Pancreas (tissue), 10 donors: ENCODE results near the gene VPS18. TPM values are rescaled to one million over a fixed set of nuclear protein-coding genes. Genes with fewer than 3 reads are reported as not detected.

Experiments used
- ATAC-seq, 4 donors: fragments of 200-7000 bp; cut with Tn5 transposase; one replicate each; pipeline versions ENCODE4 v1.8.0 to v1.9.1; 2020; ENCODE audit warnings: mild to moderate bottlenecking in 4 of 4, moderate library complexity in 4 of 4
- DNase-seq, 6 donors: peaks; one replicate each; pipeline ENCODE4 v3.0.0-alpha.2; 2020
- FAIRE-seq: peaks from 2 replicates; lab custom pipeline; 2012; peaks lifted over from hg19 to GRCh38; lab: Jason Lieb, UNC
- H3K27ac ChIP-seq, 4 donors: fragments of 200-600 bp; sonication (generic); 1 replicate in 3 of 4; 2 replicates in 1 of 4; pipeline versions ENCODE4 v1.5.0 to v1.8.0; 2020
- H3K27me3 ChIP-seq, 4 donors: fragments of 200-600 bp; one replicate each; pipeline ENCODE4 v1.8.0; 2021
- H3K36me3 ChIP-seq, 3 donors: fragments of 200-600 bp; sonication (generic) in 1 of 3; one replicate each; pipeline versions ENCODE4 v1.5.0 to v1.8.0; 2020 to 2021
- H3K4me1 ChIP-seq, 3 donors: fragments of 200-600 bp; one replicate each; pipeline ENCODE4 v1.8.0; 2021
- H3K4me3 ChIP-seq, 4 donors: fragments of 200-600 bp; sonication (generic) in 2 of 4; one replicate each; pipeline versions ENCODE4 v1.5.0 to v1.8.0; 2020 to 2021
- H3K9me3 ChIP-seq, 4 donors: fragments of 200-600 bp; one replicate each; pipeline ENCODE4 v1.8.0; 2021
- WGBS, 2 donors: extraction: QIAGEN DNeasy Blood & Tissue Kit; methylation state at CpG; one replicate each; pipeline ENCODE4 v1.1.7; 2013; 5-methylcytosine and 5-hydroxymethylcytosine counted together
- intact Hi-C, 3 donors: fragments of 100-400 bp; cut with DNase I; formaldehyde crosslinking; loops; one replicate each; pipeline versions ENCODE4 v1.11.1 to v1.14.2; 2022
- polyA plus RNA-seq, 2 donors: library from polyadenylated mRNA; stranded (reverse); fragments of 200-250 nt; gene quantifications; one replicate each; pipeline ENCODE4 v1.2.3, GENCODE V29; 2013
- total RNA-seq, 6 donors: library from RNA; stranded (reverse); fragmentation: NEBNext Ultra II Directional in 4 of 6; extraction: Animal tissue kit (Norgen Biotek cat#: 25700) in 4 of 6; gene quantifications; one replicate each; pipeline versions ENCODE4 v1.2.1 to v1.2.4, GENCODE V29; 2021 to 2023
- TF ChIP-seq, protein P1 (sequence below), 4 donors: fragments of 200-600 bp; sonication (generic) in 3 of 4; IDR thresholded peaks; one replicate each; pipeline versions ENCODE4 v1.5.0 to v1.8.0; 2021; ENCODE audit warnings: antibody characterized with exemption in 4 of 4
- donor health status: healthy with polysubstance abuse.
- donor health status: DM: no; HTN: no; CAD: no; lungs with moderate emphysema.
- donor health status: DM: no; HTN: no; CAD: no.
- donor health status: control.
- donor health status: control.
- donor health status: Bipolar disorder and iron deficiency.
- donor health status: DM: yes; HTN: yes; CAD: no.
- donor health status: DM: no; HTN: no; CAD: no.
- donor health status: DM: no; HTN: no; CAD: no.
- donor health status: DM: yes; HTN: yes; CAD: no.

The VPS18 gene
- total and polyA plus RNA-seq, 8 donors: 4.4 to 12.5 (median 6.8) TPM

DNA sequence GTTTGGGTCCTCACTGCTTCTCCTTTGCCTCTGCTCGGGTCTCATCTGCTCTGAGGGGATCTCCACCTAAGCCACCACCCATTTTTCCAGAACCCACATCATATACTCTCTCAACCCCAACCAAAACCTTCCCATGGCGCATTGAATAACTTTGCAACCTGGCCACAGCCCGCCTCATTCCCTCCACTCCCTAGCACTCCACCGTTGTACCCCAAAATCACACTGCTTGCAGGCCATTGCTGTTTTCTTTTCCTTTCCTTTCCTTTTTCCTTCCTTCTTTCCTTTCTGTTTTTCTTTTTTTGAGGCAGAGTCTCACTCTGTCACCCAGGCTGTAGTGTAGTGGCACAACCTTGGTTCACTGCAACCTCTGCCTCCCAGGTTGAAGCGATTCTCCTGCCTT, 3.1 kb upstream of the VPS18 start:
- no peak for DNase-seq
- TF ChIP-seq, protein P1, sequence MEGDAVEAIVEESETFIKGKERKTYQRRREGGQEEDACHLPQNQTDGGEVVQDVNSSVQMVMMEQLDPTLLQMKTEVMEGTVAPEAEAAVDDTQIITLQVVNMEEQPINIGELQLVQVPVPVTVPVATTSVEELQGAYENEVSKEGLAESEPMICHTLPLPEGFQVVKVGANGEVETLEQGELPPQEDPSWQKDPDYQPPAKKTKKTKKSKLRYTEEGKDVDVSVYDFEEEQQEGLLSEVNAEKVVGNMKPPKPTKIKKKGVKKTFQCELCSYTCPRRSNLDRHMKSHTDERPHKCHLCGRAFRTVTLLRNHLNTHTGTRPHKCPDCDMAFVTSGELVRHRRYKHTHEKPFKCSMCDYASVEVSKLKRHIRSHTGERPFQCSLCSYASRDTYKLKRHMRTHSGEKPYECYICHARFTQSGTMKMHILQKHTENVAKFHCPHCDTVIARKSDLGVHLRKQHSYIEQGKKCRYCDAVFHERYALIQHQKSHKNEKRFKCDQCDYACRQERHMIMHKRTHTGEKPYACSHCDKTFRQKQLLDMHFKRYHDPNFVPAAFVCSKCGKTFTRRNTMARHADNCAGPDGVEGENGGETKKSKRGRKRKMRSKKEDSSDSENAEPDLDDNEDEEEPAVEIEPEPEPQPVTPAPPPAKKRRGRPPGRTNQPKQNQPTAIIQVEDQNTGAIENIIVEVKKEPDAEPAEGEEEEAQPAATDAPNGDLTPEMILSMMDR (IDR thresholded peaks at IDR 0.05): no peak
- no peaks in the 10 kb centered on the region for H3K36me3 ChIP-seq
- FAIRE-seq: no peak
- peaks cover 0 to 7% (median 0%) of the 10 kb centered on the region in 3 donors for H3K4me1 ChIP-seq
- no peaks in the 10 kb centered on the region for H3K9me3 ChIP-seq
- H3K4me3 ChIP-seq: no peak overlapping the region
- 68 to 78% methylated on average over 5 of the region's 5 CpGs for WGBS, 2 donors
- H3K27ac ChIP-seq: no peak overlapping the region
- ATAC-seq: no peak
- intact Hi-C loops: loop anchor here in 1 of 3 donors (5.0 kb wide), 1 partner anchor 34 kb away; no protein-coding TSS in a partner anchor
- H3K27me3 ChIP-seq: no peaks in the 10 kb centered on the region

DNA sequence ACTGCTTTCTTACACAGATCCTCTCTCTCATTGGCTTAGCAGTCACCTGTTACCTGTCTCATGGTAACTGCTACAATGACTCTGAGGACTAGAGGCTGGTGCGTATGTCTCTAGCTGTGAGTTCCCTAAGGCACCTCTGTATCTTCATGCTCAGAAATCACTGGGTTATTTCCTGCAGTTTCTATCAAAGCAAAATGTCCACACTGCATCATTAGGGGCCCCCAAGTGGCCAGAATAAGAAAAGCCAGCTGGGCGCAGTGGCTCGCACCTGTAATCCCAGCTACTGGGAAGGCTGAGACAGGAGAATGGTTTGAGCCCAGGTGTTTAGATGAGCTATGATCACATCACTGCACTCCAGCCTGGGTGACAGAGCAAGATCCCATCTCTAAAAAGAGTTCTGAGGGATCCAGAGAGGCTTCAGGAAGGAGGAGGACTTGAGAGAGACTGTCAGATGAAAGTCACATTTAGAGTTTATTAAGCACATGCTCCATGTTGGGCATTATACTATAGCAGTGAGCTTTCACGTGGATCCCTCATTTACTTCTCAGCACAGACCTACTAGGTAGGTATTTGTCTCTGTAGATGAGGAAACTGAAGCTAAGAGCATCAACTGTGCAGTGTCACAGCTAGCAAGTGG, 2.3 kb upstream of the VPS18 start:
- ATAC-seq (peak; percentile 23 to 51 (median 43)), DNase-seq (peak in 4 of 6 donors; percentile 51 to 74 (median 58)), FAIRE-seq (no peak)
- Histone ChIP-seq H3K9me3 (no peaks in the 10 kb centered on the region), H3K4me3 (no peak overlapping the region), H3K27me3 (no peaks in the 10 kb centered on the region), H3K27ac (peak overlapping the region in 1 of 4 donors; percentile 44), H3K36me3 (no peaks in the 10 kb centered on the region), H3K4me1 (peaks cover 0 to 7% (median 0%) of the 10 kb centered on the region in 3 donors)
- intact Hi-C loops: loop anchor here in 1 of 3 donors (5.0 kb wide), 1 partner anchor 35 kb away; no protein-coding TSS in a partner anchor
- TF ChIP-seq, protein P1 (IDR thresholded peaks at IDR 0.05): peak; percentile 56 to 77 (median 72)
- WGBS, 2 donors: 6 to 8% methylated on average over 4 of the region's 4 CpGs

DNA sequence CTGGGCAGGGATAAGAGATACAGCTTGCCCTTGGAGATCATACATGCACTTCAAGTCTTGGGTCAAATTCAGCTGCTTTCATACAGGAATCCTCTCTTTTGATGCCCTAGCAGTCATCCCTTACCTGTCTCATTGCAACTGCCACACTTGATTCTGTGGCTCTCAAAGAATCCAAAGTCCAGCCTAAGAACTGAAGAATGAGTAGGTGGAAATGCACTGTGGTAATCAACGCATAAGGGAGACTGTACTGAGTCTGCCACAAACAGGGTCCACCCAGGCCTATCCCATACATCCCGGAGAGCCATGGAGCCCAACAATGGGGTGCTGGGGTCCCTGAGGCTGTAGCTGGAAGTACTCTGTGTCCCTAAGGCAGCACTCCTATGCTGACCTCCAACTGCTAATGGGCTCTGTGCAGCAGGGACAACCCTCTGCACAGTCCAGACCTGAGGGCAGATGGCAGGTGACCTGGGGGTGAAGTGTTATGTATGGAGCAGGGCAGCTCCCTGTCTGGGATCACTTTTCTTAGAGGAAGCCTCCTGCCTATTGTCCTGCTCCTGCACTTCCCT, 1.7 kb upstream of the VPS18 start:
- TF ChIP-seq, protein P1 (IDR thresholded peaks at IDR 0.05): no peak
- intact Hi-C loops: loop anchor here in 1 of 3 donors (5.0 kb wide), 1 partner anchor 35 kb away; no protein-coding TSS in a partner anchor
- H3K4me3 ChIP-seq: no peak overlapping the region
- FAIRE-seq (no peak), ATAC-seq (no peak), DNase-seq (no peak)
- no peaks in the 10 kb centered on the region for H3K27me3 ChIP-seq
- no peaks in the 10 kb centered on the region for H3K36me3 ChIP-seq
- WGBS, 2 donors: 64 to 69% methylated on average over 2 of the region's 2 CpGs
- no peaks in the 10 kb centered on the region for H3K9me3 ChIP-seq
- H3K27ac ChIP-seq: no peak overlapping the region
- peaks cover 0 to 7% (median 0%) of the 10 kb centered on the region in 3 donors for H3K4me1 ChIP-seq

DNA sequence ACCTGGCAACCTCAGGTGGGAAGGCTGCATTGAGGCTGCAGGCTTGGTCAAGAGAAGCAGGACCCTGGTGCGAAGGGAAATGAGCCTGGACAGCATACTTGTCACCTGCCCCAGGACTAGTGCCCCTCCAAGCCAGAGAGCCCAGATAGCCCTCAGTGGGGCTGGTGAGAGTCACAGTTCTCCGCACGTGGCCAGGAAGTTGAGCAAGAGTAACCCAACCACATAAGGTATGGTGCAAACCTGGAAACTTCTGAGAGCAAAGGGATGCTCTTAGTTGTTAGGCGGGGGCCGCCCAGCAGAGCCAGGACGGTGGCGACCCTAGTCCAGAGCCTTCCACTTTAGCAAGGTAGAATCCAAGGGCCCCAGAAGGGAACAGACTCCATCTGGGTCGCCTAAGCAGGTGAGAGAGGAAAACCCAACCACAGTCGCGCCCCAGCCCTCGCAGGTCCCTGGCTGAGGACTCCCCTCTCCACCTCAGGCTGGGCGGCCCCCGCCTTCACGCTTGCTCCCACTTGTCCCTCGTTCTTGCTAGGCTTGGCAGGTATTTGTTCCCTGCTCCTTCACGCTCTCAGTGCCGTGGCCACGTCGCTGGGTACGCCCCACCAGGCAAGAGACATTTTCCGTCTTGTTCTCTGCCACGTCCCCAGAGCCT, 1.1 kb upstream of the VPS18 start:
- TF ChIP-seq, protein P1 (IDR thresholded peaks at IDR 0.05): no peak
- no peaks in the 10 kb centered on the region for H3K27me3 ChIP-seq
- no peak overlapping the region for H3K4me3 ChIP-seq
- no peak overlapping the region for H3K27ac ChIP-seq
- peak in 3 of 6 donors; percentile 29 to 77 (median 54) for DNase-seq
- no peak for ATAC-seq
- FAIRE-seq: no peak
- intact Hi-C loops: loop anchor here in 1 of 3 donors (5.0 kb wide), 1 partner anchor 36 kb away; no protein-coding TSS in a partner anchor
- WGBS, 2 donors: 66 to 81% methylated on average over 22 of the region's 22 CpGs
- no peaks in the 10 kb centered on the region for H3K36me3 ChIP-seq
- no peaks in the 10 kb centered on the region for H3K9me3 ChIP-seq
- peaks cover 0 to 7% (median 0%) of the 10 kb centered on the region in 3 donors for H3K4me1 ChIP-seq
